ENCODE results near the gene MALRD1. TPM values are rescaled to one million over a fixed set of nuclear protein-coding genes. Genes with fewer than 3 reads are reported as not detected.

The MALRD1 gene
- total and polyA plus RNA-seq, 2 donors (not counting 1 experiment from before 2014, with no cell fraction given): 0.62 to 1.7 TPM

- H4K20me1 ChIP-seq (ENCODE audit: control insufficient read depth, extremely low read depth, insufficient read depth, low read length): no peaks in the 10 kb centered on the region
- H3K4me2 ChIP-seq (ENCODE audit: extremely low read depth, insufficient read depth, low read length): no peak overlapping the region
- no peak overlapping the region for H3K4me3 ChIP-seq (replicated peaks in 1 of 4; ENCODE audit: control extremely low read depth in 1 of 4, insufficient read depth in 1 of 4, low read depth in 3 of 4, low read length in 4 of 4)
- no peak overlapping the region for H2AFZ ChIP-seq (ENCODE audit: low read length)
- no peaks in the 10 kb centered on the region for H3K36me3 ChIP-seq (ENCODE audit: control insufficient read depth, insufficient read depth, low read length)
- no peaks in the 10 kb centered on the region for H3K79me2 ChIP-seq (ENCODE audit: control insufficient read depth, insufficient read depth, low read length)
- H3K27me3 ChIP-seq (ENCODE audit: control insufficient read depth, insufficient read depth, low read length): no peaks in the 10 kb centered on the region
- TF ChIP-seq EZH2 (IDR thresholded peaks at IDR 0.05; ENCODE audit: low read length, missing control alignments): no peak
- TF ChIP-seq CTCF (conservative IDR thresholded peaks at IDR 0.05 in 1 of 2, IDR thresholded peaks at IDR 0.05 in 1 of 2; ENCODE audit: low read depth in 1 of 2, low read length in 2 of 2): no peak
- peak; percentile 22 to 71 for DNase-seq (ENCODE audit: low read depth in 2 of 2)
- no peak overlapping the region for H3K9ac ChIP-seq (ENCODE audit: insufficient read depth, low read length)
- no peaks in the 10 kb centered on the region for H3K9me3 ChIP-seq (ENCODE audit: control insufficient read depth, insufficient read depth, low read depth, low read length)
- no peaks in the 10 kb centered on the region for H3K4me1 ChIP-seq (ENCODE audit: control insufficient read depth, extremely low read depth, insufficient read depth, low read length)
- H3K27ac ChIP-seq (ENCODE audit: insufficient read depth, low read length): no peak overlapping the region
Measured at GRCh38 chr10:19421674-19422073, 373.1 kb downstream of the MALRD1 start.

GRCh38 chr10:19426034-19426433, 377.4 kb downstream of the MALRD1 start:
- H3K9me3 ChIP-seq (ENCODE audit: control insufficient read depth, insufficient read depth, low read depth, low read length): no peaks in the 10 kb centered on the region
- no peak overlapping the region for H3K9ac ChIP-seq (ENCODE audit: insufficient read depth, low read length)
- no peaks in the 10 kb centered on the region for H3K36me3 ChIP-seq (ENCODE audit: control insufficient read depth, insufficient read depth, low read length)
- H3K4me3 ChIP-seq (replicated peaks in 1 of 4; ENCODE audit: control extremely low read depth in 1 of 4, insufficient read depth in 1 of 4, low read depth in 3 of 4, low read length in 4 of 4): no peak overlapping the region
- H3K79me2 ChIP-seq (ENCODE audit: control insufficient read depth, insufficient read depth, low read length): no peaks in the 10 kb centered on the region
- no peaks in the 10 kb centered on the region for H4K20me1 ChIP-seq (ENCODE audit: control insufficient read depth, extremely low read depth, insufficient read depth, low read length)
- H3K4me1 ChIP-seq (ENCODE audit: control insufficient read depth, extremely low read depth, insufficient read depth, low read length): no peaks in the 10 kb centered on the region
- H2AFZ ChIP-seq (ENCODE audit: low read length): no peak overlapping the region
- H3K27me3 ChIP-seq (ENCODE audit: control insufficient read depth, insufficient read depth, low read length): no peaks in the 10 kb centered on the region
- H3K4me2 ChIP-seq (ENCODE audit: extremely low read depth, insufficient read depth, low read length): no peak overlapping the region
- TF ChIP-seq CTCF (conservative IDR thresholded peaks at IDR 0.05 in 1 of 2, IDR thresholded peaks at IDR 0.05 in 1 of 2; ENCODE audit: low read depth in 1 of 2, low read length in 2 of 2) (no peak), EZH2 (IDR thresholded peaks at IDR 0.05; ENCODE audit: low read length, missing control alignments) (no peak)
- H3K27ac ChIP-seq (ENCODE audit: insufficient read depth, low read length): no peak overlapping the region
- peak in 1 of 2 donors; percentile 14 for DNase-seq (ENCODE audit: low read depth in 2 of 2)

- TF ChIP-seq EZH2 (IDR thresholded peaks at IDR 0.05; ENCODE audit: low read length, missing control alignments): no peak
- no peak for TF ChIP-seq CTCF (conservative IDR thresholded peaks at IDR 0.05 in 1 of 2, IDR thresholded peaks at IDR 0.05 in 1 of 2; ENCODE audit: low read depth in 1 of 2, low read length in 2 of 2)
- H3K4me3 ChIP-seq (replicated peaks in 1 of 4; ENCODE audit: control extremely low read depth in 1 of 4, insufficient read depth in 1 of 4, low read depth in 3 of 4, low read length in 4 of 4): no peak overlapping the region
- no peaks in the 10 kb centered on the region for H4K20me1 ChIP-seq (ENCODE audit: control insufficient read depth, extremely low read depth, insufficient read depth, low read length)
Measured at GRCh38 chr10:19431622-19432351, 383.2 kb downstream of the MALRD1 start.

More at GRCh38 chr10:19431622-19432351, 383.2 kb downstream of the MALRD1 start:
- no peak for DNase-seq (ENCODE audit: low read depth in 2 of 2)
- Histone ChIP-seq H3K4me1 (ENCODE audit: control insufficient read depth, extremely low read depth, insufficient read depth, low read length) (no peaks in the 10 kb centered on the region), H3K36me3 (ENCODE audit: control insufficient read depth, insufficient read depth, low read length) (no peaks in the 10 kb centered on the region), H2AFZ (ENCODE audit: low read length) (no peak overlapping the region), H3K27me3 (ENCODE audit: control insufficient read depth, insufficient read depth, low read length) (no peaks in the 10 kb centered on the region), H3K4me2 (ENCODE audit: extremely low read depth, insufficient read depth, low read length) (no peak overlapping the region), H3K79me2 (ENCODE audit: control insufficient read depth, insufficient read depth, low read length) (no peaks in the 10 kb centered on the region), H3K27ac (ENCODE audit: insufficient read depth, low read length) (no peak overlapping the region), H3K9ac (ENCODE audit: insufficient read depth, low read length) (no peak overlapping the region), H3K9me3 (ENCODE audit: control insufficient read depth, insufficient read depth, low read depth, low read length) (no peaks in the 10 kb centered on the region)

All from fibroblast of lung (primary cell).